DMS153 treated with DMSO at 0.1 percent for 48 hours (cell line): ENCODE results near the gene L3MBTL3.
"Not testable (repeated sequence)": the region's sequence is repeated elsewhere in the genome, so short reads cannot be mapped to it uniquely, and the experiment has no call there.

Source experiments
- DNase-seq: peaks from one replicate; lab custom pipeline; 2025; ENCODE audit not compliant: unreplicated experiment; lab: John Stamatoyannopoulos, UW

L3MBTL3 gene

DNA sequence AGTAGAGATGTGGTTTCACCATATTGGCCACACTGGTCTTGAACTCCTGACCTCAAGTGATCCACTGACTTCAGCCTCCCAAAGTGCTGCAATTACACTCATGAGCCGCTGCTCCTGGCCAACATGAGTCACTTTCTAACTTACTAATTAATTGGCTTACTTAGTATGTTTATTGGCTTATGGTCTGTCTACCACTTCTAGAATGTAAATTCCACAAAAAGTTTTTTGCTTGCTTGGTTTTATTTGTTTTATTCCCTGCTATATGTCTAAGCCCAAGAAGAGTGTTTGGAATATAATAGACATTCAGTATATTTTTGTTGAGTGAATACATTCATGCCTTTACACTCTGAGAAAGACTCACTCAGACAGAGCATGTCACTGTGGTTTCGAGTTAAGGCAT is 118.4 kb downstream of the L3MBTL3 start:
- DNase-seq, result no peak

DNA sequence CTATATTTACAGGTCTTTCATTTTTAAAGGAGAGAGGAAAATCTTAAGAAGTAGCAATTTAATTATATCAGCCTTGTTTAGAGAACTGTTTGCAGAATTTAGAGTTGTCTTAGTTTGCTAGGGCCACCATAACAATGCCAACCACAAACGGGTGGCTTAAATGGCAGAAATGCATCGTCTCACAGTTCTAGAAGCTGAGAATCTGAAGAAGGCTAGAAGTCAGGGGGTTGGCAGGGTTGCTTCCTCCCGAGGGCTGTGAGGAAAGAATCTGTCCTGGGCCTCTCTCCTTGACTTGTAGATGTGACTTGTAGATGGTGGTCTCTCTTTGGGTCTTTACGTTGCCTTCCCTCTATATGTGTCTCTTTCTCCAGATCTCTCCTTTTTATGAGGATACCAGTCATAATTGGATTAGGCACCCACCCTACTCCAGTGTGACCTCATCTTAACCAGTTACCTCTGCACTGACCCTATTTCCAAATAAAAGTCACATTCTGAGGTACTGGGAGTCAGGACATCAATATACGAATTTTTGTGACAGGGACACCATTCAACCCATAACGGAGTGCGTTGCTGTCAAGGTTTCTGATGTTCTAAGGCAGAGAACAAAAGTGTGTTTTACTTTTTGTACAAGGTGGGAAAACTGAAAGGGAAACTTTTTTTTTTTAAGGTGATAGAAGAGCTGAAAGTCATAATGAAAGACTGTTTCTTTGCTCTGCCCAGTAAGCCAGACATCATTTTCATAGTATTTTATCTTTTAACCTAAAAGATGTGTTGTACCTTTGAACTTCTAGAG is 119.9 kb downstream of the L3MBTL3 start:
- DNase-seq, result no peak

DNA sequence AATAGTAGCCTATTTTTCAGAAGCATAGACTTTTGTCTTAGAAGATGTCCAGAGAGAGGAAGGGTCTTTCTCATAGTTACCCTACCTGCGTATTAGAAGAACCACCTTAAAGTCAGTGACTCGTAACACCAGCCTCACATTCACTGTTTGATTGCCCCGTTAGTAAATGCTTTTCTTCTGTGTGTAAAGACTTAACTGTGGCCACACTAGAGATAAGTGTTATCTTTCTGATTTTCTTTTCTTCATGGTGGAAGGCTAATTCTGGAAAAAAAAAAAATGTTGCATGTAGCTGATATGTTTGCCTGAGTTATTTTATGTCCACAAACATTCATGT is 120.5 kb downstream of the L3MBTL3 start:
- no peak for DNase-seq

DNA sequence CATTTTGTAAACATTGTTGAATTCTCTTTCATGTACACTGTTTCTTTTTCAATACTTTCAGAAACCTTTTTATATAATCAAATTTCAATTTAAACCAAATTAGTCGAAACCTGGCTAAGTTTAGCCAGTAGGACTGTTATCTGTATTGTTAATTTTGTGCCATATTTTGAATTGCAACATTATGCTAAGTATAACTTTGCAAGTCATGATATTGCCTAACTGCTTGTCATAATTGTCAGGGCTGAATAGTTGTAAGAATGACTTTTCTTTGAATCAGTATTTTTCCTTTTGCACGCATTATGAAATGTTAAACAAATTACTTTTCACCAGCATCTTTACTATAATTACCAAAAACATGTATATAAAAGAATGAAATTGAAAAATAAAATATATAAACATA is 121.7 kb downstream of the L3MBTL3 start:
- DNase-seq, result no peak

DNA sequence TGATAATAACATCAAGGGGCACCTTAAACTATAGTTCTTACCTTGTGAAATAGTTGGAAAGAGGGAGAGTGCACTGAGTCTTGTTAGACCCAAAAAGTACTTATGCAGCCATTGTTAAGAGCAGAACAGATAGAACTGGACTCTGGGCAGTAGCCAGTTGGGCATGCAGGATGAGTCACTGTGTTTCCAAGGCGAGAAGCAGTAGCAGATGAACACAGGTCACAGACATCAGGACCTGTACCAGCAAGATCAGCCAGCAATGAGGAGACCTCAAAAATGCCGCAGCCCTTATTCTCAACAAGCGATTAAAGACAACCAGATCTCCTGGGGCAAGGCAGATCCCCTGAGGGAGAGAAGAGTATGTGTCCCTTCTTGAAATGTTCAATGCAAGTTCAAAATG is 125.3 kb downstream of the L3MBTL3 start:
- DNase-seq, result no peak

DNA sequence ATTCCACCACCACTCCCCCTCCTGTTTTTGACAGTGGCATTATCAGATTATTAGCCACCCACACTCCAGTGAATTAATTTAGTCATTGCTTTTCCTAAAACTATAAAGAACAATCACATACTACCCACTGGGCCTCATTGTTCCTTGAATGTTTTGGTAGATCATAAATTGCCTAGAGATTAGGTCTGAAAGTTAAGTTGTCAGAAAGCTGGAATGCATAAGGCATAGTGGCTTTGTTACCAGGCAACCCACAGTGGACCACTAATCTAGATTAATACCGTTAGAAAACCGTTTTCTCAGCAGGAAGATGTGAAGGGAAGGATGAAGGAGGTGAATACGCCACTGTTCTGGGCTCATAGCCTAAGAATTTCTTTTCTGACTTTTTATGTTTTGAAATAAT is 128.7 kb downstream of the L3MBTL3 start:
- DNase-seq, result no peak

DNA sequence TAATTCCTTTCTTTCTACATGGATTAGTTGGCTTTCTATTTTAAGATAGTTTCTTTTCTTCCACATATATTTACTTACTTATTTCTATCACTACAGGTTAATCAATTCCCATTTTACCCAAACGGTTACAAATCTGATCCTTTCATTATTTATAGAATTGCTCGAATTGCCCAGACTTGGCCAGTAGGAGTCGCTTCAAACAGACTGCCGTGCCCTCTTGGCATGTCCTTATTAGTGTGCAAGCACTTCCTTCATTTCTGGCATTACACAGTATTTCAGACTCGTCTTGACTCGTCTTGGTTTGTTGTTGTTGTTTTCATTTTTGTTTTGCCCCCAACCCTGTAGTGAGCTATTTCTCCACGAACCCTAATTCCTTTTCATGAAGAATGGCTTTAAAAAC is 129.8 kb downstream of the L3MBTL3 start:
- DNase-seq, result no peak

DNA sequence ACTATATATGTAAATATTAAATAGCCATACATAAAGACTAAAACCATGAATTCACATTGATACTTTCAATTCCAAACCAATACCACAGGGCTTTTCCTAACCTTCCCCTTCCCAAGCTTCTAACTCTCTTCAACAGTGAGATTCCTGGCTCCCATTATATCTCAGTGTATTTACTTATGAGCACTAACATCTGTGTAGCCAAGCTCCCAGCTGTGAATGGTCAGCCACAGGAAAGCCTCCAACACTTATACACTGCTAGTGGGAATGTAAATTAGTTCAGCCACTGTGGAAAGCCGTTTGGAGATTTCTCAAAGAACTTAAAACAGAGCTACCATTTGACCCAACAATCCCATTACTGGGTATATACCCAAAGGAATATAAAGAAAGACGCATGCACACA is 130.6 kb downstream of the L3MBTL3 start:
- DNase-seq, result not testable (repeated sequence)

DNA sequence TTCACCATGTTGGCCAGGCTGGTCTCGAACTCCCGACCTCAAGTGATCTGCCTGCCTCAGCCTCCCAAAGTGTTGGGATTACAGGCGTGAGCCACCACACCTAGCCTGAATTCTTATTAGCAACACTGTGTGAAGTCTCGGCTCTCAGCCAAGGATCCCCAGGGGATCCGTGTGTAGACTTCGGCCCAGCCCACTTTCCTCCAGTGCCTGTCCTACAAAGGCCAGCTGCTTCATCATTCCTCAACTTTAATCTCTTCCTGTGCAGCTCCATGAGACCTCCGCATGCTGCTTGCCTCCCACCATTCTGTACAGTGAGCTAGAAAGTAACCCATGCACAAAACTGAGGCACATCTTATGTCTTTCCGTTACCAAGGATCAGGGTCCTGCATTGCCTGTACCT is 132.5 kb downstream of the L3MBTL3 start:
- no peak for DNase-seq

DNA sequence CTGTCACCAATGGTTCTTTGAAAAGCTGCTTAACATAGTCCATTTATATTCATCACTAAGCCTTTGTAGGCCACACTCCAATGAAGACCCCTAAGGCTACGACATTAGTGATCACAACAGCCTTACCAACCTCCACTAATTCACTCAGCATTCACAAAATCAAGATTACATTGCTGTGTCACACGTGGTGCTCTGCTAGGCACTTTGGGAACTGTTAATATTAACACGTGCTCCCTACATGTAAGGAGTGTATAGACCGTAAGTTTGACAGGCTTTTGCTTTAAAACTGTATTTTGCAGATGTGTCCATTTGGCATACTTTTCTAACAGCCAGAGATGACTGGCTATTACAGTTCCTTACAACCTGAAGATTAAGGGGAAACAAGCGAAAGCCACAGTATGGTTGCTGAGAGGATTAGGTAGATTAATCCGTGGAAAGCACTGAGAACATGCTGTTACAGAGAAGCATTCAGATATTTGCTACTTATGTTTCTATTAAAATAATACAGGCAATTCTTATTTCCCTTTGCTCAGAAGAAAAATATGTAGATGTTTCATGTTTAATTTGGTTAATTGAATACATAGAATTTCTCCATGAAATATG is 134.6 kb downstream of the L3MBTL3 start:
- no peak for DNase-seq

DNA sequence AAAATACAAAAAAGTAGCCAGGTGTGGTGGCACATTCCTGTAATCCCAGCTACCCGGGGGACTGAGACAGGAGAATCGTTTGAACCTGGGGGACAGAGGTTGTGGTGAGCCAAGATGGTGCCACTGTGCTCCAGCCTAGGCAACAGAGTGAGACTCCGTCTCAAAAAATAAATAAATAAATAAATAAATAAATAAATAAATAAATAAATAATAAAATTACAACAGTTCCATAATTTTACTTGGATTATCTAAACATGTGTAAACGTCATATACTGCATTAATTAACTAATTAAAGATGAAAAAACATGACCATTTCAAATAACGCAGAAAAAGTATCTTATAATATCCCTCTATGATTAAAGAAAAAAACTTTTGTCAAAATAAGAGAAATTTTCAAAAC is 138.5 kb downstream of the L3MBTL3 start:
- no peak for DNase-seq

DNA sequence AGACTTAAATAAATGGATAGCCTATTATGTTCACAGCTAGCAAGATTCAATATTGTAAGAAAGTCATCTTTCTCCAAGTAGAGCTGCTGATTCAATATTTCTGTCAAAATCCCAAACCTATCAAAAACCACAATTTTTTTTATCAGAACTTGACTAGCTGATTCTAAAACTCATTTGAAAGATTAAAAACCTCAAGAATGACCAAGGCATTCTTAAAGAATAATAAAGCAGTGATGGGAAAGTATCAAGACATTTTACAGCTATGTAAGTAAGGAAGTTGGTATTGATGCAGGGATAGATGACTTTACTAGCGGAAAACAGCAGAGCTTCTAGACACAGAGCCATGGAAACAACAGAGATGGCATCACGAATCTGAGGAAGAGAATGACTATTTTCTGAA is 139.7 kb downstream of the L3MBTL3 start:
- no peak for DNase-seq

DNA sequence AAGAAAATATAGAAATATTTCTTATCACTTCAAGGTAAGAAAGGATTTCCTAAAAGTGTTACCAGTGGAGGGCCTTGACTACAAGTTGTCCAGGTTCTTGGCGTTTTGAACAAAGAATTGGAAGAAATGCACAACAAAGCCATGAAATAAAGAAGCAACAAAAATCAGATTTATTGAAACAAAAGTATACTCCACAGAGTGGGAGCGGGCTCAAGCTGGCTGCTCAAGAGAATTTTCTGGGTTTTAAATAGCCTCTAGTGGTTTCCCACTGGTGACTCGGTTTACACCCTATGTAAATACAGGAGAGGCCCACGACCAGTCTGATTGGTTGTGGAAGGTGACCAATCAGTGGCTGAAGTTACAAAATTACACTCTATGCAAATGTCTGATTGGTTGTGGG is 140.2 kb downstream of the L3MBTL3 start:
- no peak for DNase-seq

DNA sequence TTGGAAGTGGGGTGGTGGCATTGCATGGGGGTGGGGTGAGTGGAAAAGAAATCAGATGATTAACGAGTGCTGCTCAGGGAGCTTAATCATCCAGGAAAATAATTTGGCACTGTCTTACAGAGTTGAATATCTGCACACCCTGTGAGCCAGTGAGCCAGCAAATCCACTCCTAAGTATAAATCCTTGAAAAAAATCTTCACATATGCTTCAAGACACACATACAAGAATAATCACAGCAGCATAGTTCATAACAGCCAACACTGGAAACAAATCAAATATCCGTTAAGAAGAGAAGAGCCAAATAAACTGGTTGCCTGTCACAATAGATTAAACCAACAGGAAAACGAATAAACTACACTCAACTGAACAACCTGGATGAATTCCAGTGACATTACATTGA is 141.6 kb downstream of the L3MBTL3 start:
- no peak for DNase-seq

DNA sequence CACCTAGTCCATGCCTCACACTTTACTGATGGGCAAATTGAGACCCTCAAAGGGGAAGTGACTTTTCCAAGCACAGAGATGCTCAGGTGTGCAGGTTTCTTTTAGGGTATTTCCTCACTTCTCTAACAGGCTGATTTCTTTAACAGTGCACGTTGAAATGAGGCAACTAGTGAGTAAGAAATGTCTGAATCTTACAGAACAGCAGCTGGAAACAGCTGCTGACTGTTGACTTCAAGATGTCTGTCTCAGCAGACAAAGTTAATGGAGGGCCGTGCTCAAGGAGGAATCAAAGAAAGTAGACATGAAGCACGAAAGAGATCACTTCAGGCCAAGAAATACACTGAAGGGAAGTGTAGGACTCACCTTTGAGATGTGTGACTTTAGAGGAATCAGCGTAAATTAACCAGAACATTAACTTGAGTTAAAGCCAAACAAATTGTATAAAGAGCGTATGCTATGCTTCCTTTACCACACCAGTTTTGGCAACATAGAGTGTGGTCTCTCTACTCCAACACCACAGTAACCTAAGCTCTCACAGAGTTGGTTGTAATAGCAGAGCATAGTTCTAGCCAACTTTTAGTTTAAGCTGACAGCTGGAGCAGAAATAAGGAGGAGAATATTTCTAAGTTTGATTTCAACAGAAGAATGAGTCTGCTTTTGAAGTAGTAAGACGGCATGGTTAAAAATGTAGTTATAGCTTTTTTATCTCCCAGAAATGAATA is 143.5 kb downstream of the L3MBTL3 start:
- DNase-seq, result no peak

DNA sequence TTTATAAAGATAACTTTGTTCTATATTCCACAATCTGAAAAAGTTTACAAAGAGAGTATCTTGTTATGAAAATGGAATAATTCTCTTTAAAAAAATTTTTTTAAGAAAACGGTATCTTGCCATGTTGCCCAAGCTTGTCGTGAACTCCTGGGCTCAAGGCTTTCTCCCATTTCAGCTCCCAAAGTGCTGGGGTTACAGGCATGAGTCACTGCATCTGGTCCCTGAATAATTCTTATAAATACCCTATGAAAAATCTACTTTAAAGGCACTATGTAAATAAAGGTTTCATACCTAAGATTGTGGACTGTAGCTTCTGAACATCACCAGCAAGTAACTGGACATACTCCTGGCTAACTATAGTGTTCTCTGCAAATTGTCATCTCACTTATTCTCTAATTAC is 144.0 kb downstream of the L3MBTL3 start:
- DNase-seq, result no peak

DNA sequence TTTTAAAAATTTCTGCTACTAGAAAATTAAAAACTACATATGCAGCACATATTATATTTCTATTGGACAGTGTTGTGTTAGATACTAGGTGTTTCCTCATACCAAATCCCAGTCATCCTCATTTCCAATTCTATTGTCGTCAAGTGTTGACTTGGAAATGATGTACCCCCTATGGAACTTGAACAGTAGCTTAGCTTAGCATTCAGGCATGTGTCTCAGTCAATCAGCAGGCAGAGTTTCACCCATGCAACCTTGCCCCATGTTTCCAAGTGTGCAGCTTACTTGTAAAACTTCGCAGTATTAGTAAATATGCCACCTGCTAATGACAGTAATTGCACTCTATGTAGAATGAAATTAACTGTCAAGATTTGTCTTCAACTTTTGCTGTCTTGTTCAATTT is 144.9 kb downstream of the L3MBTL3 start:
- DNase-seq, result no peak

DNA sequence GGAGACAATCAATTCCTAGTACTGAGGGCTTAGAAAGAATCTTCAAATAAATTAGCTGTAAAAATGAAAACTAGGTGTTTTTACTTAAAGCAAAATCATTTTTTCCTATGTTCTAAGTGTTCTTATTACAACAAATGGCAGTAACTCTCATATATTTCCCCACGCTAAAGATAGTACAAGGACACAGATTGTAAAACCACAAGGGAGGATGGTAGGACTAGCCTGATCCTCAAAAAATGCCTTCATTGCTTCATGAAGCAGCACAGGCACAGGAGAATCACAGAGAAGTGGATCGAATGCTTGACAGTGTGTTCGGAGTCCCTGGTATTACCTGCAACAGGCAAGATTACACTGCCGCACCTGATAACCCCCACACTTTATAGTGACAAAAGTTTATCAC is 145.9 kb downstream of the L3MBTL3 start:
- DNase-seq, result no peak

DNA sequence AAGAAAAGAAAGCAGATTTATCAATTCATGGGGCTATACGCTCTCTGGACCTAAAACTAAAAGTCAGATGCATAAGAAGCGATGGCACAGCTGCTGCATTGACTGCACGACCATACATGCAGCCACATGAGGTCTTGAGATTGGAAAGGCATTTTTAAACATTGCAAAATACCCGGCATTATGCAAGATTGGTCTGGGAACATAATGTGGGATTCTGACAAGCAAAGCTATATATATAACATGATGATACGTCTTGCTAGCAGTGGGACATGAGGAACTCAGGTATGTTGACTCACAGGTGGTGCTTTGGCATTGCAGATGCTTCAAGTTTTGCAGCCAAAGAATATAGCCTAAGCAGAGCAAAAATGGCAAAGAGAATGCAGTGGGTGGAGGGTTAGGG is 149.3 kb downstream of the L3MBTL3 start:
- no peak for DNase-seq

DNA sequence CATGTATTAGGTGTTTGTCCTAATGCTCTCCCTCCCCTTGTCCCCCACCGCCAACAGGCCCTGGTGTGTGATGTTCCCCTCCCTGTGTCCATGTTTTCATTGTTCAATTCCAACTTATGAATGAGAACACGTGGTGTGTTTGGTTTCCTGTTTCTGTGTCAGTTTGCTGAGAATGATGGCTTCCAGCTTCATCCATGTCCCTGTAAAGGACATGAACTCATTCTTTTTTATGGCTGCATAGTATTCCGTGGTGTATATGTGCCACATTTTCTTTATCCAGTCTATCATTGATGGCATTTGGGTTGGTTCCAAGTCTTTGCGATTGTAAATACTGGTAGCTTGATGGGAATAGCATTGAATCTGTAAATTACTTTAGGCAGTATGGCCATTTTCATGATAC is 151.8 kb downstream of the L3MBTL3 start:
- DNase-seq, result not testable (repeated sequence)

DNA sequence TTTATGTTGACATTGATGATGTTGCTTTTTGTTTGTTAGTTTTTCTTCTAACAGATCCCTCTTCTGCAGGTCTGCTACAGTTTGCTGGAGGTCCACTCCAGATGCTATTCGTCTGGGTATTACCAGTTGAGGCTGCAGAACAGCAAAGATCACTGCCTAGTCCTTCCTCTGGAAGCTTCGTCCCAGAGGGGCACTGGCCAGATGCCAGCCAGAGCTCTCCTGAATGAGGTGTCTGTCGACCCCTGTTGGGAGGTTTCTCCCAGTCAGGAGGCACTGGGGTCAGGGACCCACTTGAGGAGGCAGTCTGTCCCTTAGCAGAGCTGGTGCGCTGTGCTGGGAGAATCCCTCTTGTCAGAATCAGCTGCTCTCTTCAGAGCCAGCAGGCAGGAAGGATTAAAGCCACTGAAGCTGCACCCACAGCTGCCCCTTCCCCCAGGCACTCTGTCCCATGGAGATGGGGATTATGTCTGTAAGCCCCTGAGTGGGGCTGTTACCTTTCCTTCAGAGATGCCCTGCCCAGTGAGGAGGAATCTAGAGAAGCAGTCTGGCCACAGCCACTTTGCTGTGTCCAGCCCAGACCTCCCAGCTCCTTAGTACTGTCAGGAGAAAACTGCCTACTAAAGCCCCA is 155.1 kb downstream of the L3MBTL3 start:
- DNase-seq, result not testable (repeated sequence)

DNA sequence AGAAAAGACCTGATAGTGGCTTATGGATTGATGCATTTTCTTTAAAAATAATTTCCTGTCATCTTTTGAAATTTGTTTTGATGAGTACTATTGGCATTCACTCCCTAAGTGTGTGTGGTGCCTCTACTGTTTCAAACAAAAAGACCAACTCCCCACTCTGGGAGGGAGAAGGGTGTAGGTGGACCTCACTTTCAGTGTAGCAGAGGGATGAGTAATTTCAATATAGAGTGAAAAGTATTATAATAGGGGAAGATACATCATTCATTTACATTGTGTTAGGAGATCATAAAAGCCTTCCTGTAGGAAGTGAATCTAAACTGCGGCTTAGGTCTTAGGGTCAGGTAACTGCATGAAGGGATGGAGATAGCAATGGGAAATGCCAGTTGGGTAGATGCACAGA is 158.0 kb downstream of the L3MBTL3 start:
- no peak for DNase-seq
